Measurements from ENCODE around the gene AHRR. TPM values are rescaled to one million over a fixed set of nuclear protein-coding genes. Genes with fewer than 3 reads are reported as not detected.
A peak's percentile ranks its signal among the peaks of the same experiment; 100 is the strongest.

AHRR gene
- total and polyA plus RNA-seq, 9 of the 15 experiments (the other 6 are each of a cell fraction or from before 2014, with no cell fraction given) = 0.06 to 1.6 (median 0.75) TPM; not detected in 1

DNA sequence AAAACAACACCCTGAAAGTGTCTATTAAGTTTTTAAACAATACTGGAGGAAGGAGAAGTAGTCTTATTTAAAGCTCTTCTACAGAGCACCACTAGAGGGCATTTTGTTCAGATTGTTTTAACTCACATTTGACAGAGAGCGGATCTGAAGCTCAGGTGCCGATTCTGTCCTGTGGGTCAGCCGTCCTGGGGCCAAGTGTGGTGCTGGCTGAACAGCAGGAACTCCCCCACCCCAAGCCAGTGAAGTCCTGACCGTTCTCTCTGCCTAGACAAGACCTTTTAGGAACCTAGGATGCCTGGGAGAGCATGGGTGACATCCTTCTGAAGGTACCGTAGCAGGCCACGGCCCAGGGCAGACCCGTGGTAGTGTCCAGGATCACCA is 125.4 kb downstream of the AHRR start:
- peak in 3 of 4 experiments; percentile 43 to 50 (median 46) for DNase-seq (ENCODE audit: extremely low read depth in 1 of 4, low spot score in 3 of 4)

More for the DNA sequence above, 125.4 kb downstream of the AHRR start:
- Histone ChIP-seq H3K27me3 (ENCODE audit: control insufficient read depth in 2 of 2, insufficient read depth in 2 of 2, low read length in 2 of 2) (no peaks in the 10 kb centered on the region), H3K4me1 (replicated peaks in 1 of 2; ENCODE audit: control insufficient read depth in 2 of 2, insufficient read depth in 2 of 2, low read length in 2 of 2) (peaks cover 15 to 30% of the 10 kb centered on the region in 2 experiments; a peak in 4 of 5 replicates), H3K27ac (ENCODE audit: extremely low read depth, low read depth, low read length) (no peak overlapping the region), H3K9me3 (replicated peaks; ENCODE audit: control insufficient read depth, insufficient read depth, low read depth, low read length) (0 out of 2 replicates have a peak, but pooled peaks cover 4% of the 10 kb centered on the region), H3K9ac (ENCODE audit: insufficient read depth in 1 of 2, low read depth in 2 of 2, low read length in 2 of 2) (no peak overlapping the region), H3K4me2 (ENCODE audit: insufficient read depth, low read length) (no peak overlapping the region), H4K20me1 (replicated peaks; ENCODE audit: control insufficient read depth, insufficient read depth, low read length) (no peaks in the 10 kb centered on the region; the same call in 1 of the 2 replicates), H2AFZ (ENCODE audit: low read depth, low read length) (no peak overlapping the region), H3K4me3 (no peak overlapping the region), H3K9me1 (ENCODE audit: control insufficient read depth, insufficient read depth, low read length) (peaks cover 13% of the 10 kb centered on the region), H3K79me2 (ENCODE audit: control insufficient read depth, insufficient read depth, low read length) (peaks cover 32% of the 10 kb centered on the region), H3K36me3 (ENCODE audit: control insufficient read depth, insufficient read depth, low read length) (peaks cover 57% of the 10 kb centered on the region)
- ChIA-PET CTCF (ENCODE audit: low intra/inter-chr PET ratio) (interaction anchor here (0.8 kb wide), 1 partner anchor 11 kb away, joined by 3 read pairs; no protein-coding TSS in a partner anchor), POLR2A (interaction anchor here (0.9 to 1.9 kb wide), 5 partner anchors 10 to 172 kb away, joined by 3 to 6 read pairs (median 4); no protein-coding TSS in a partner anchor)
- no peak for ATAC-seq
- intact Hi-C loops (cut with micrococcal nuclease) = no loop called here
- in situ Hi-C loops (cut with MboI) = no loop called here
- WGBS (ENCODE audit: insufficient coverage, low coverage, missing lambda C conversion rate) = 63% methylated on average over 7 of the region's 7 CpGs
- peak; percentile 72 for FAIRE-seq
- TF ChIP-seq ZNF57 (CRISPR knock-in tag; IDR thresholded peaks at IDR 0.05) (no peak), SMC3 (conservative IDR thresholded peaks at IDR 0.05; ENCODE audit: insufficient read depth, low read depth, low read length) (peak; percentile 29; the same call in 1 of the 2 replicates), HDAC1 (IDR thresholded peaks at IDR 0.05) (no peak), CTCF (IDR thresholded peaks at IDR 0.05 in 2 of 3, conservative IDR thresholded peaks at IDR 0.05 in 1 of 3; ENCODE audit: insufficient read depth in 2 of 3, low read depth in 1 of 3, low read length in 3 of 3) (peak; percentile 45 to 70 (median 63); a peak in 5 of 6 replicates), NCOA1 (IDR thresholded peaks at IDR 0.05; ENCODE audit: low read depth) (no peak), RAD21 (CRISPR knock-in tag; conservative IDR thresholded peaks at IDR 0.05 in 1 of 2, IDR thresholded peaks at IDR 0.05 in 1 of 2) (peak in 1 of 2 experiments; percentile 44; a peak in 2 of 4 replicates), PCBP2 (IDR thresholded peaks at IDR 0.05; ENCODE audit: low read depth, low read length, poor library complexity, severe bottlenecking) (no peak)
- TF ChIP-seq, protein P1, sequence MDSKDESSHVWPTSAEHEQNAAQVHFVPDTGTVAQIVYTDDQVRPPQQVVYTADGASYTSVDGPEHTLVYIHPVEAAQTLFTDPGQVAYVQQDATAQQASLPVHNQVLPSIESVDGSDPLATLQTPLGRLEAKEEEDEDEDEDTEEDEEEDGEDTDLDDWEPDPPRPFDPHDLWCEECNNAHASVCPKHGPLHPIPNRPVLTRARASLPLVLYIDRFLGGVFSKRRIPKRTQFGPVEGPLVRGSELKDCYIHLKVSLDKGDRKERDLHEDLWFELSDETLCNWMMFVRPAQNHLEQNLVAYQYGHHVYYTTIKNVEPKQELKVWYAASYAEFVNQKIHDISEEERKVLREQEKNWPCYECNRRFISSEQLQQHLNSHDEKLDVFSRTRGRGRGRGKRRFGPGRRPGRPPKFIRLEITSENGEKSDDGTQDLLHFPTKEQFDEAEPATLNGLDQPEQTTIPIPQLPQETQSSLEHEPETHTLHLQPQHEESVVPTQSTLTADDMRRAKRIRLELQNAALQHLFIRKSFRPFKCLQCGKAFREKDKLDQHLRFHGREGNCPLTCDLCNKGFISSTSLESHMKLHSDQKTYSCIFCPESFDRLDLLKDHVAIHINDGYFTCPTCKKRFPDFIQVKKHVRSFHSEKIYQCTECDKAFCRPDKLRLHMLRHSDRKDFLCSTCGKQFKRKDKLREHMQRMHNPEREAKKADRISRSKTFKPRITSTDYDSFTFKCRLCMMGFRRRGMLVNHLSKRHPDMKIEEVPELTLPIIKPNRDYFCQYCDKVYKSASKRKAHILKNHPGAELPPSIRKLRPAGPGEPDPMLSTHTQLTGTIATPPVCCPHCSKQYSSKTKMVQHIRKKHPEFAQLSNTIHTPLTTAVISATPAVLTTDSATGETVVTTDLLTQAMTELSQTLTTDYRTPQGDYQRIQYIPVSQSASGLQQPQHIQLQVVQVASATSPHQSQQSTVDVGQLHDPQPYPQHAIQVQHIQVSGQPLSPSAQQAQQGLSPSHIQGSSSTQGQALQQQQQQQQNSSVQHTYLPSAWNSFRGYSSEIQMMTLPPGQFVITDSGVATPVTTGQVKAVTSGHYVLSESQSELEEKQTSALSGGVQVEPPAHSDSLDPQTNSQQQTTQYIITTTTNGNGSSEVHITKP (IDR thresholded peaks at IDR 0.05; ENCODE audit: partially characterized antibody) = peak; percentile 5
- TF ChIP-seq, protein P2, sequence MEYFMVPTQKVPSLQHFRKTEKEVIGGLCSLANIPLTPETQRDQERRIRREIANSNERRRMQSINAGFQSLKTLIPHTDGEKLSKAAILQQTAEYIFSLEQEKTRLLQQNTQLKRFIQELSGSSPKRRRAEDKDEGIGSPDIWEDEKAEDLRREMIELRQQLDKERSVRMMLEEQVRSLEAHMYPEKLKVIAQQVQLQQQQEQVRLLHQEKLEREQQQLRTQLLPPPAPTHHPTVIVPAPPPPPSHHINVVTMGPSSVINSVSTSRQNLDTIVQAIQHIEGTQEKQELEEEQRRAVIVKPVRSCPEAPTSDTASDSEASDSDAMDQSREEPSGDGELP (CRISPR knock-in tag; IDR thresholded peaks at IDR 0.05; ENCODE audit: borderline replicate concordance) = peak; percentile 32; the same call in 1 of the 2 replicates
- BruUV-seq (replicated peaks) = no TSS peak
